ENCODE results near the gene HMGCR.

The HMGCR gene

DNA sequence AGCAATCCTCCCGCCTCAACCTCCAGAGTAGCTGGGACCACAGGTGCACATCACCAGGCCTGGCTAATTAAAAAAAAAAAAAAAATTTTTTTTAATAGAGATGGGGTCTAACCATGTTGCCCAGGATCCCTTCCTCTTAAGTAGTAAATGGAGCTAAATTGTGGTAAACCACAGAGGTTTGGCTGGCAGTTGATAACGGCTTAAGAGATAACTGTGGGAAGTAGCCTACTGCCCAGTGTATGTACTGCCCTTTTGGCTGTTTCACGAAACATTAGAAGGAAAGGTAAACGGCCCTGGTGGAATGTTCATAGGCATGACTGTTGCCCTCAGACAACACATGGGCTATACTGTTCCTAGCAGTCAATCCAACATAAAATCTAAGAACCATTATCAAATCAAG lies 44.4 kb downstream of the HMGCR start:
- no peak for DNase-seq (ENCODE audit: low read depth in 2 of 2)

DNA sequence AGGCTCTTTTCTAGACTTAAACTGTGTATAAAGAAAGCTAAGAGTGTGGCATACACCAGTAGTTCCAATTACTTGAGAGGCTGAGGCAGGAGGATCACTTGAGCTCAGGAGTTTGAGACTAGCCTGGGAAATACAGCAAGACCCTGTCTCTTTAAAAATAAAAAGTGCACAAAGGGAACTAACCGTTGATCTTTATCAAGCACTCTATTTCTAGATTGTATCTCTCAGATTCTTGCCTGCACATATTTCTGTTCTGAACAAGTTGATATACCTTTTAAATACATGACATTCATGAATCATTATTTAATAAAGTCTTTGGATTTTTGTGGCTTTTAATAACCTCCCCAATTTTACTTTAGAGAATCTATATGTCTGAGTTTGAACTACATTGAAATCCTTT lies 47.2 kb downstream of the HMGCR start:
- DNase-seq (ENCODE audit: low read depth in 2 of 2): no peak

DNA sequence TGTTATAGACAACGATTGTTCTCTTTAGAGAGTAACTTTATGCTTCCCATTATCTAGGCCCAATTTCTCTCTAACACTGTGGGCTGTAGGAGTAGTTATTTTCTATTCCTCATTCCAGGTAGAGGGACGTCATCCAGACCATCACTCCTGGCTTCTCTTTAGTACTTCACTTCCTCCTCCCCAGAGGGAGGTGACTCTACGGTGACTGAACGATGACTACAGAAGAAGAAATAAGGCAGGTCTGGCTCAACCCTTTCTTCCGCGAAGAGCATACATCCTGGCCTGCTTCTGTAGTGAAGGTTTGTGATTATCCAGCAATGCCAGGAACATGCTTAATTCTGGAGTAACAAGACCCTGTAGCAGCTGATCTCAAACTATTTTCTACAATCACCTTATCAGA lies 50.8 kb downstream of the HMGCR start:
- no peak for DNase-seq (ENCODE audit: low read depth in 2 of 2)

DNA sequence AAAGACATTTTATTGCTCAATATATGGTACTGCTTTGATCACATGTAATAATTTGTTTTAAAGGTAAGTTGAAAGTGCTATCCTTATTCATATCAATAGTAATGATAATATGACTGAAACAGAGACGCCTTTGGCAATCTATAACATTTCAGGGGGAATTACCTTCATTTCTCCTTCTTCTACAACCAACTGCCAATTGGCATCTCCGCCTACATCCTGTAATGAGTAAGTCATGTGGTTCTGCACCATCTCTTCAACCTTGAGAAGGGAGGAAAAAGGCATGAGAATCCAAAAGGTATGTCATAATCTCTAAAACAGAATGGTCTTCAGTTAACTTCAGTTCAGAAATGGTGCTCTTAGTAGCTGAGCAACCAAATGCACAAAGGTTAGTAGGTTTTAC lies 52.4 kb downstream of the HMGCR start:
- no peak for DNase-seq (ENCODE audit: low read depth in 2 of 2)

DNA sequence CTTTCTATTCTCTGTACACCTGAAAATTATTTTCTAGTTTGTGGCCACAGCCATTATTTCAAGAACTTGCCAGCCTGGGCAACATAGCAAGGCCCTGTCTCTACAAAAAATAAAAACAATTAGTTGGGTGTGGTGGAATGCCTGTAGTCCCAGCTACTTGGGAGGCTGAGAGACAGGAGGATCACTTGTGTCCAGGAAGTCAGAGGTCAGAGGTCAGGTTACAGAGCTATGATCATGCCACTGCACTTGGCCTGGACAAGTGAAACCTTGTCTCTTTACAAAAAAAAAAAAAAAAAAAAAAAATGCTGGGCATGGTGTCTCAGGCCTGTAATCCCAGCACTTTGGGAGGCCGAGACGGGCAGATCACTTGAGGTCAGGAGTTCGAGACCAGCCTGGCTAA lies 58.3 kb downstream of the HMGCR start:
- DNase-seq (ENCODE audit: low read depth in 2 of 2): no peak

DNA sequence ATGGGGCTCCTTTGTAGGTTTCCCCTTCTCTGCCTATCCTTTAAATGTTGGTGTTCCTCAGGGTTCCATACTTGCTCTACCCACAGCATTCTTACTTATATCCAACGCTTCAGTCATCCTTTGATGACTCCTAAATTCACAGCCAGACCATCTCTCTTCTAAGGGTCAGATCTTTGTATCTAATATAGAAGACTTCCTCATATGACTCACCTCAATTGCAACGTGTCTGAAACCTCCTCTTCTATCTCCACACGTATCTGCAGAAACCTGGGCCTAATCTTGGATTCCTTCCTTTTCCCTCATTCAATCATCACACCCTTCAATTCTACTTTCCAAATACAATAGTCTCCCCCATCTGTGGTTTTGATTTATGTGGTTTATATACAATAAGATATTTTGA lies 68.3 kb downstream of the HMGCR start:
- DNase-seq (ENCODE audit: low read depth in 2 of 2): no peak
